Vagina (tissue), 2 donors: ENCODE results near the gene LHPP.
A peak's percentile ranks its signal among the peaks of the same experiment; 100 is the strongest.

Experiments used
- CTCF ChIP-seq, 3 experiments: fragments of 450-650 bp in 2 of 3; fragments of 200-600 bp in 1 of 3; sonication (generic) in 1 of 3; IDR thresholded peaks; one replicate each; pipeline ENCODE4 v1.5.1; 2017 to 2019; ENCODE audit warnings: antibody characterized with exemption in 3 of 3, mild to moderate bottlenecking in 2 of 3, moderate library complexity in 2 of 3
- POLR2A ChIP-seq, 2 donors: fragments of 450-650 bp; IDR thresholded peaks; one replicate each; pipeline ENCODE4 v1.6.1; 2017; ENCODE audit warnings: antibody characterized with exemption in 2 of 2, mild to moderate bottlenecking in 2 of 2, moderate library complexity in 2 of 2
- POLR2AphosphoS5 ChIP-seq, 2 donors: sonication (generic); formaldehyde crosslinking; IDR thresholded peaks; one replicate each; pipeline ENCODE4 v1.9.0; 2017; ENCODE audit warnings: antibody characterized with exemption in 2 of 2, mild to moderate bottlenecking in 2 of 2, low read depth in 1 of 2; ENCODE audit not compliant: insufficient read depth in 1 of 2

GRCh38 chr10:124416733-124417132, 44.9 kb upstream of the LHPP start:
- TF ChIP-seq POLR2AphosphoS5 (IDR thresholded peaks at IDR 0.05; ENCODE audit: insufficient read depth in 1 of 2, low read depth in 1 of 2) (peak in 1 of 2 donors; percentile 23), CTCF (IDR thresholded peaks at IDR 0.05) (no peak), POLR2A (IDR thresholded peaks at IDR 0.05) (no peak)
